MCF 10A (cell line): ENCODE measurements around the gene POLR3GL. TPM values are rescaled to one million over a fixed set of nuclear protein-coding genes. Genes with fewer than 3 reads are reported as not detected.

Source experiments
- BruUV-seq: library from RNA; stranded (reverse); fragments of 400-500 nt; replicated peaks from 2 replicates; lab custom pipeline; 2021; lab: Mats Ljungman, UMichigan
- CTCF ChIA-PET: fragments of 300-600 bp; sonication (Branson Sonifier 250); formaldehyde crosslinking; extraction: SDS; loops from one replicate; lab custom pipeline; 2021; ENCODE audit warnings: antibody characterized with exemption, inconsistent platforms; lab: Yijun Ruan, JAX
- POLR2A ChIA-PET: fragments of 300-600, 350-650 bp; sonication (Branson Sonifier 250); formaldehyde crosslinking; extraction: SDS; loops from one replicate; lab custom pipeline; 2020; ENCODE audit warnings: antibody characterized with exemption, inconsistent platforms; lab: Yijun Ruan, JAX
- DNase-seq: peaks from one replicate; pipeline ENCODE4 v3.0.0-alpha.2; 2018; ENCODE audit not compliant: unreplicated experiment
- H3K27ac Mint-ChIP-seq: one replicate; pipeline ENCODE4 v1.8.0; 2022; ENCODE audit warnings: mild to moderate bottlenecking, low read depth, mixed read lengths; ENCODE audit not compliant: unreplicated experiment
- H3K27me3 Mint-ChIP-seq: one replicate; pipeline ENCODE4 v1.8.0; 2022; ENCODE audit warnings: mixed read lengths; ENCODE audit not compliant: insufficient read depth, unreplicated experiment
- H3K36me3 Mint-ChIP-seq: one replicate; pipeline ENCODE4 v1.8.0; 2022; ENCODE audit warnings: mild to moderate bottlenecking, moderate library complexity, mixed read lengths; ENCODE audit not compliant: insufficient read depth, unreplicated experiment
- H3K4me1 Mint-ChIP-seq: one replicate; pipeline ENCODE4 v1.8.0; 2022; ENCODE audit warnings: mixed read lengths; ENCODE audit not compliant: insufficient read depth, unreplicated experiment
- H3K4me3 Mint-ChIP-seq: one replicate; pipeline ENCODE4 v1.8.0; 2022; ENCODE audit warnings: mild to moderate bottlenecking, moderate library complexity, mixed read lengths; ENCODE audit not compliant: unreplicated experiment
- H3K9me3 Mint-ChIP-seq: one replicate; pipeline ENCODE4 v1.8.0; 2022; ENCODE audit warnings: mixed read lengths; ENCODE audit not compliant: unreplicated experiment
- intact Hi-C: fragments of 100-400 bp; cut with micrococcal nuclease; formaldehyde crosslinking; loops from 2 replicates; pipeline ENCODE4 v1.14.1; 2022
- total RNA-seq: library from RNA; stranded (reverse); gene quantifications from 2 replicates; pipeline ENCODE4 v1.2.3, GENCODE V29; 2022
- TF ChIP-seq, protein P1 (sequence below): fragments of 200-600 bp; IDR thresholded peaks from one replicate; pipeline ENCODE4 v1.8.0; 2022; ENCODE audit warnings: antibody characterized with exemption, mild to moderate bottlenecking; ENCODE audit not compliant: unreplicated experiment

The POLR3GL gene
- total RNA-seq, 1 experiment from 2014 or later: 17.6 TPM

DNA sequence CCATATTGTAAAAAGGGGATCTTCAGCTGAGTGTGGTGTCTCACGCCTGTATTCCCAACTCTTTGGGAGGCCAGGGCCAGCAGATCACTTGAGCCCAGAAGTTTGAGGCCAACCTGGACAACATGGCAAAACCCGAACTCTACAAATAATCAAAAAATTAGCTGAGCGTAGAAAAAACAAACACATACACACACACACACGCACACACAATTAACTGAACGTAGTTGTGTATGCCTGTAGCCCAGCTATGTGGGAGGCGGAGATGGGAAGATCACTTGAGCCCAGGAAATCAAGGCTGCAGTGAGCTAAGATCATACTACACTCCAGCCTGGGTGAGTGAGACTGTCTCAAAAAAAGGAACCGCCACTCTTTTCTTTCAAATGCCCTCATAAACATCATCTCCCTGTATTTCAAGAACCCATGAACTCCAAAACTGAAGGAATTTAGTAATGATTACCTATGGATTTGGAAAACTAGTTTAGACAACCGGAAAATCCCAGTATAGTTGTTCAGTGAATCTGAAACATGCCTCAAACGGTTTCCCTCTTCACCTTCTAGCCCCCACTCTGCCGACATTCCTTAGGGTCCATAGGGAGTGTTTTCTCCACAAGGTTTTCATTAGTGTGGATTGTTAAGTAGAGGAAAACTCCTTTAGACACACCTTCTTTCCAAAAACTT is 27.4 kb downstream of the POLR3GL start:
- H3K36me3 Mint-ChIP-seq: peaks cover 79% of the 10 kb centered on the region
- peak overlapping the region; percentile 89 for H3K4me3 Mint-ChIP-seq
- peak overlapping the region; percentile 95 for H3K27ac Mint-ChIP-seq
- DNase-seq: no peak
- no TSS peak for BruUV-seq
- intact Hi-C loops: no loop called here
- POLR2A ChIA-PET: interaction anchor here (0.7 to 28.8 kb wide), 12 partner anchors 5 to 168 kb away, joined by 3 to 1309 read pairs (median 17); partner anchors contain the start of genes ANKRD34A, LIX1L, PEX11B and POLR3C
- no peaks in the 10 kb centered on the region for H3K27me3 Mint-ChIP-seq
- peaks cover 15% of the 10 kb centered on the region for H3K4me1 Mint-ChIP-seq
- TF ChIP-seq, protein P1, sequence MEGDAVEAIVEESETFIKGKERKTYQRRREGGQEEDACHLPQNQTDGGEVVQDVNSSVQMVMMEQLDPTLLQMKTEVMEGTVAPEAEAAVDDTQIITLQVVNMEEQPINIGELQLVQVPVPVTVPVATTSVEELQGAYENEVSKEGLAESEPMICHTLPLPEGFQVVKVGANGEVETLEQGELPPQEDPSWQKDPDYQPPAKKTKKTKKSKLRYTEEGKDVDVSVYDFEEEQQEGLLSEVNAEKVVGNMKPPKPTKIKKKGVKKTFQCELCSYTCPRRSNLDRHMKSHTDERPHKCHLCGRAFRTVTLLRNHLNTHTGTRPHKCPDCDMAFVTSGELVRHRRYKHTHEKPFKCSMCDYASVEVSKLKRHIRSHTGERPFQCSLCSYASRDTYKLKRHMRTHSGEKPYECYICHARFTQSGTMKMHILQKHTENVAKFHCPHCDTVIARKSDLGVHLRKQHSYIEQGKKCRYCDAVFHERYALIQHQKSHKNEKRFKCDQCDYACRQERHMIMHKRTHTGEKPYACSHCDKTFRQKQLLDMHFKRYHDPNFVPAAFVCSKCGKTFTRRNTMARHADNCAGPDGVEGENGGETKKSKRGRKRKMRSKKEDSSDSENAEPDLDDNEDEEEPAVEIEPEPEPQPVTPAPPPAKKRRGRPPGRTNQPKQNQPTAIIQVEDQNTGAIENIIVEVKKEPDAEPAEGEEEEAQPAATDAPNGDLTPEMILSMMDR: no peak
- H3K9me3 Mint-ChIP-seq: no peaks in the 10 kb centered on the region
- CTCF ChIA-PET: interaction anchor here (0.8 to 24.2 kb wide), 9 partner anchors 10 to 147 kb away, joined by 3 to 773 read pairs (median 6); partner anchors contain the start of genes ANKRD34A, HJV, ITGA10 and LIX1L

DNA sequence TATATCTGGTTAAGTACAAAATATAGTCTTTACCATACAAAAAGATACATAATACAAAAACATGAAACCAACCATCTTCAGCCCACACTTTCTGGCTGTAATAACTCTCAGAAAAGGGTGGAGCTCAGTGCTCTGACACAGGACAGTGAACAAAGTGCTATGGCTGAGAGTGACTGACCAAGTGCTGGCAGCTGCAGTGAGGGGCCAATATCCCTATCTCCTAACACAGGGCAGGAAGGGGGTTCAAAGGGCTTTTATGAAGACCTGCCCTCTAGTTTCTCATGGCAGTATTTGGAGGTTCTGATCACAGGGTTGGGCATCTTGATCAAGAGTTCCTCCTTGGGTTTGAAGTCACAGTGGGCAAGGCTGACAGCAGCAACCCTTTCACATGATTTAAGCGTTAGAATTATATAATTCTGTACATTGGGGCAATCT is 28.0 kb downstream of the POLR3GL start:
- intact Hi-C loops: no loop called here
- Mint-ChIP-seq H3K9me3 (no peaks in the 10 kb centered on the region), H3K27me3 (no peaks in the 10 kb centered on the region), H3K27ac (peak overlapping the region; percentile 95), H3K4me1 (peaks cover 22% of the 10 kb centered on the region), H3K36me3 (peaks cover 79% of the 10 kb centered on the region), H3K4me3 (peak overlapping the region; percentile 89)
- CTCF ChIA-PET: interaction anchor here (0.9 to 24.2 kb wide), 5 partner anchors 14 to 40 kb away, joined by 4 to 773 read pairs (median 6); partner anchors contain the start of genes ANKRD34A, HJV and POLR3GL
- TF ChIP-seq, protein P1: no peak
- BruUV-seq: no TSS peak
- DNase-seq: no peak
- POLR2A ChIA-PET: interaction anchor here (0.6 to 28.8 kb wide), 9 partner anchors 6 to 101 kb away, joined by 3 to 1309 read pairs (median 109); partner anchors contain the start of genes ANKRD34A, LIX1L, POLR3GL and RBM8A

DNA sequence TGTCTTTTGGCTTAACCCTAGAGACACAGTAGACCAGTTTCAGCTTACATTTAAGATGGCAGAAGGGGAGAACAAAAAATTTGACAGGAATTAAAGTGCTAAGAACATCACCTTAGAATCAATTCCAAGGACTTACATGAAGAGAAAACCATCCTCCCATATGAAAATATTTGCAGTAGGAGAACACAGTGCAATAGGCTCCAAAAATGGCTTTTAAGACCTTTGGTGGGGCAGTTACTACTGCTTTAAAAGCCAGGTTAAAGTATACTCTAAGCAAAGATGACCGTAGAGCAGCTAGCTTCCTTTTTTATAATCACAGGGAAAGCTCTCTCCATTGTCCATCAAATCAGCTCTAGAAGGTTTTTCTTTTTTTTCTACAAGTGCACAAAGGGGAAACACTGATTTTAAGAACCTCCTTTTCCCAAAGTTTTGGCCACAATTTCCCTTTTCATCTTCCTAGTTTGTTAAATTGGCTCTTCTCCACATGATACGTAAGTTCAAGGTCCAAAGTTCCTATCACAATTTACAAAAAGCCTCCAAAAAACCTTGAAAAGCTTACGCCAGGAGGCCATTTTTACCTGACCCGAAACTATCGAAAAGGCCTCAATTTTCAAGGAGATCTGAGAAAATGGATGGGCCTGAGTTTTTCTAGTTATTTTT is 28.6 kb downstream of the POLR3GL start:
- Mint-ChIP-seq H3K27me3 (no peaks in the 10 kb centered on the region), H3K36me3 (peaks cover 79% of the 10 kb centered on the region), H3K4me3 (peak overlapping the region; percentile 89), H3K9me3 (no peaks in the 10 kb centered on the region), H3K27ac (peak overlapping the region; percentile 95), H3K4me1 (peaks cover 27% of the 10 kb centered on the region)
- intact Hi-C loops: no loop called here
- DNase-seq: no peak
- POLR2A ChIA-PET: interaction anchor here (0.6 to 28.8 kb wide), 11 partner anchors 7 to 134 kb away, joined by 3 to 1309 read pairs (median 30); partner anchors contain the start of genes ANKRD34A, LIX1L, PIAS3 and POLR3GL
- CTCF ChIA-PET: interaction anchor here (0.9 to 24.2 kb wide), 6 partner anchors 15 to 102 kb away, joined by 3 to 773 read pairs (median 6); partner anchors contain the start of genes ANKRD34A, HJV and POLR3GL
- no TSS peak for BruUV-seq
- TF ChIP-seq, protein P1: no peak
